H9 (cell line): ENCODE measurements around the gene KCTD7. TPM values are rescaled to one million over a fixed set of nuclear protein-coding genes. Genes with fewer than 3 reads are reported as not detected.
"Not testable (repeated sequence)": the region's sequence is repeated elsewhere in the genome, so short reads cannot be mapped to it uniquely, and the experiment has no call there.

Experiments used
- DNase-seq: peaks from one replicate; pipeline ENCODE4 v3.0.0-alpha.2; 2017
- H2AFZ ChIP-seq: one replicate; pipeline ENCODE4 v1.6.1; 2013; ENCODE audit warnings: mild to moderate bottlenecking, low read length, control low read depth, moderate library complexity
- H2AK5ac ChIP-seq: 2 replicates; pipeline ENCODE4 v1.6.1; 2013; ENCODE audit warnings: low read length, control low read depth, mixed read lengths; ENCODE audit not compliant: insufficient read length
- H2BK120ac ChIP-seq: one replicate; pipeline ENCODE4 v1.6.1; 2013; ENCODE audit warnings: low read depth, mild to moderate bottlenecking, low read length, control low read depth, inconsistent platforms; ENCODE audit not compliant: poor library complexity, severe bottlenecking
- H2BK12ac ChIP-seq: 2 replicates; pipeline ENCODE4 v1.6.1; 2013; ENCODE audit warnings: low read length, control low read depth, mixed read lengths, low read depth; ENCODE audit not compliant: insufficient read length
- H2BK15ac ChIP-seq: 2 replicates; pipeline ENCODE4 v1.6.1; 2013; ENCODE audit warnings: low read depth, low read length, control low read depth
- H2BK20ac ChIP-seq: one replicate; pipeline ENCODE4 v1.6.1; 2013; ENCODE audit warnings: low read depth, mild to moderate bottlenecking, low read length, control low read depth, inconsistent platforms; ENCODE audit not compliant: poor library complexity, severe bottlenecking
- H2BK5ac ChIP-seq: 2 replicates; pipeline ENCODE4 v1.6.1; 2013; ENCODE audit warnings: low read length, control low read depth, mixed read lengths; ENCODE audit not compliant: insufficient read length
- H3K14ac ChIP-seq: 2 replicates; pipeline ENCODE4 v1.6.1; 2013; ENCODE audit warnings: low read length, control low read depth; ENCODE audit not compliant: insufficient read depth
- H3K18ac ChIP-seq: 2 replicates; pipeline ENCODE4 v1.6.1; 2013; ENCODE audit warnings: low read depth, mild to moderate bottlenecking, mixed read lengths, low read length, control low read depth; ENCODE audit not compliant: insufficient read length
- H3K23ac ChIP-seq: 2 replicates; pipeline ENCODE4 v1.6.1; 2013; ENCODE audit warnings: low read length, control low read depth, mixed read lengths, low read depth; ENCODE audit not compliant: insufficient read length
- H3K23me2 ChIP-seq: 2 replicates; pipeline ENCODE4 v1.6.1; 2013; ENCODE audit warnings: low read depth, mild to moderate bottlenecking, mixed read lengths, low read length, control low read depth; ENCODE audit not compliant: insufficient read length, poor library complexity, severe bottlenecking
- H3K27ac ChIP-seq: 2 replicates; pipeline ENCODE4 v1.5.1; 2013; ENCODE audit warnings: low read length, control low read depth, mixed read lengths, low read depth; ENCODE audit not compliant: insufficient read length
- H3K27me3 ChIP-seq: 2 replicates; pipeline ENCODE4 v1.6.1; 2013; ENCODE audit warnings: low read length, control low read depth, inconsistent platforms; ENCODE audit not compliant: insufficient read depth
- H3K4ac ChIP-seq: 2 replicates; pipeline ENCODE4 v1.6.1; 2013; ENCODE audit warnings: low read depth, mild to moderate bottlenecking, control low read depth, inconsistent platforms, low read length, moderate library complexity
- H3K4me1 ChIP-seq: 2 replicates; pipeline ENCODE4 v1.6.1; 2013; ENCODE audit warnings: low read length, control low read depth, inconsistent platforms; ENCODE audit not compliant: insufficient read depth
- H3K4me2 ChIP-seq: 2 replicates; pipeline ENCODE4 v1.6.1; 2013; ENCODE audit warnings: low read length, control low read depth, mixed read lengths; ENCODE audit not compliant: insufficient read length, insufficient read depth
- H3K56ac ChIP-seq: 2 replicates; pipeline ENCODE4 v1.6.1; 2013; ENCODE audit warnings: low read depth, mild to moderate bottlenecking, mixed read lengths, low read length, control low read depth; ENCODE audit not compliant: insufficient read length
- H3K79me1 ChIP-seq: 2 replicates; pipeline ENCODE4 v1.6.1; 2013; ENCODE audit warnings: low read depth, mild to moderate bottlenecking, moderate library complexity, low read length, control low read depth, inconsistent platforms; ENCODE audit not compliant: insufficient read depth, poor library complexity, severe bottlenecking
- H3K79me2 ChIP-seq: 2 replicates; pipeline ENCODE4 v1.6.1; 2013; ENCODE audit warnings: low read length, control low read depth, inconsistent platforms; ENCODE audit not compliant: insufficient read depth
- H3K9ac ChIP-seq: 2 replicates; pipeline ENCODE4 v1.6.1; 2013; ENCODE audit warnings: low read length, control low read depth, mixed read lengths; ENCODE audit not compliant: insufficient read length; ENCODE audit errors: extremely low read depth
- H3K9me3 ChIP-seq: one replicate; pipeline ENCODE4 v1.6.1; 2013; ENCODE audit warnings: low read depth, low read length, inconsistent platforms; ENCODE audit not compliant: control insufficient read depth
- H3T11ph ChIP-seq: one replicate; pipeline ENCODE4 v1.6.1; 2013; ENCODE audit warnings: mild to moderate bottlenecking, low read length, control low read depth, inconsistent platforms
- H4K20me1 ChIP-seq: one replicate; pipeline ENCODE4 v1.6.1; 2013; ENCODE audit not compliant: control insufficient read depth, insufficient read length, insufficient read depth
- H4K5ac ChIP-seq: 2 replicates; pipeline ENCODE4 v1.6.1; 2013; ENCODE audit warnings: low read depth, mild to moderate bottlenecking, mixed read lengths, low read length, control low read depth; ENCODE audit not compliant: insufficient read length
- H4K8ac ChIP-seq: replicated peaks from 2 replicates; pipeline ENCODE4 v1.6.1; 2013; ENCODE audit warnings: low read length, control low read depth, mixed read lengths, low read depth; ENCODE audit not compliant: insufficient read length
- H4K91ac ChIP-seq: 2 replicates; pipeline ENCODE4 v1.6.1; 2013; ENCODE audit warnings: low read depth, mild to moderate bottlenecking, moderate library complexity, mixed read lengths, low read length, control low read depth; ENCODE audit not compliant: insufficient read length
- H3K27ac Mint-ChIP-seq, 3 experiments: 2 replicates in 2 of 3; 3 replicates in 1 of 3; pipeline ENCODE4 v1.8.0; 2020 to 2021; ENCODE audit warnings: mixed read lengths in 3 of 3, mild to moderate bottlenecking in 1 of 3, moderate library complexity in 1 of 3
- H3K27me3 Mint-ChIP-seq: 2 replicates; pipeline ENCODE4 v1.8.0; 2021; ENCODE audit warnings: low read depth, mild to moderate bottlenecking, moderate library complexity, mixed read lengths
- H3K36me3 Mint-ChIP-seq, 3 experiments: 2 replicates in 2 of 3; 3 replicates in 1 of 3; pipeline ENCODE4 v1.8.0; 2020 to 2021; ENCODE audit warnings: low read depth in 3 of 3, mixed read lengths in 3 of 3; ENCODE audit not compliant: insufficient read depth in 1 of 3
- H3K4me1 Mint-ChIP-seq, 2 experiments: 2 replicates each; pipeline ENCODE4 v1.8.0; 2020; ENCODE audit warnings: mixed read lengths in 2 of 2
- H3K4me3 Mint-ChIP-seq, 2 experiments: 2 replicates in 1 of 2; 3 replicates in 1 of 2; pipeline ENCODE4 v1.8.0; 2020 to 2021; ENCODE audit warnings: mild to moderate bottlenecking in 2 of 2, mixed read lengths in 2 of 2, moderate library complexity in 1 of 2
- H3K9me3 Mint-ChIP-seq, 2 experiments: 2 replicates in 1 of 2; 3 replicates in 1 of 2; pipeline ENCODE4 v1.8.0; 2020; ENCODE audit warnings: mild to moderate bottlenecking in 2 of 2, mixed read lengths in 2 of 2, moderate library complexity in 1 of 2
- WGBS: extraction: QIAGEN DNeasy Blood & Tissue Kit; methylation state at CpG from one replicate; pipeline ENCODE4 v1.1.7; 2013; ENCODE audit warnings: missing lambda C conversion rate, low lambda C conversion rate, mixed read lengths; ENCODE audit not compliant: insufficient read length; ENCODE audit errors: extremely low coverage; 5-methylcytosine and 5-hydroxymethylcytosine counted together
- total RNA-seq: library from RNA; stranded (reverse); gene quantifications from 2 replicates; pipeline ENCODE4 v1.2.1, GENCODE V29; 2021

Gene KCTD7
- total RNA-seq, 1 experiment from 2014 or later = 8.9 TPM

- not testable (repeated sequence) for H3K4me3 Mint-ChIP-seq, H3K23me2 ChIP-seq, H3K14ac ChIP-seq, H4K5ac ChIP-seq, H3K18ac ChIP-seq, H4K91ac ChIP-seq, H2AFZ ChIP-seq, H4K20me1 ChIP-seq, H3K4me1 ChIP-seq, H3K27ac Mint-ChIP-seq, H3K27me3 ChIP-seq, H2AK5ac ChIP-seq, H2BK5ac ChIP-seq, H3K27me3 Mint-ChIP-seq, H3K9ac ChIP-seq, H3K56ac ChIP-seq, H3K79me1 ChIP-seq, H3K4ac ChIP-seq, H2BK12ac ChIP-seq, DNase-seq, H2BK15ac ChIP-seq, H2BK20ac ChIP-seq, H3T11ph ChIP-seq, H2BK120ac ChIP-seq, H3K27ac ChIP-seq, H3K23ac ChIP-seq, H3K4me2 ChIP-seq, H4K8ac ChIP-seq, H3K9me3 ChIP-seq
- WGBS = no CpG with 5 or more reads among the region's 8 CpGs
- Mint-ChIP-seq H3K9me3 (peaks cover 24 to 29% of the 10 kb centered on the region in 2 experiments), H3K4me1 (peaks cover 21% of the 10 kb centered on the region in 2 experiments), H3K36me3 (peaks cover 14 to 27% (median 26%) of the 10 kb centered on the region in 3 experiments; a peak in 6 of 7 replicates)
- peaks cover 21% of the 10 kb centered on the region; the same call in 1 of the 2 replicates for H3K79me2 ChIP-seq
Observed at GRCh38 chr7:66594082-66594481, 34.6 kb upstream of the KCTD7 start.
